ENCODE measurements around the gene CASKIN1.

- TF ChIP-seq, protein P1, sequence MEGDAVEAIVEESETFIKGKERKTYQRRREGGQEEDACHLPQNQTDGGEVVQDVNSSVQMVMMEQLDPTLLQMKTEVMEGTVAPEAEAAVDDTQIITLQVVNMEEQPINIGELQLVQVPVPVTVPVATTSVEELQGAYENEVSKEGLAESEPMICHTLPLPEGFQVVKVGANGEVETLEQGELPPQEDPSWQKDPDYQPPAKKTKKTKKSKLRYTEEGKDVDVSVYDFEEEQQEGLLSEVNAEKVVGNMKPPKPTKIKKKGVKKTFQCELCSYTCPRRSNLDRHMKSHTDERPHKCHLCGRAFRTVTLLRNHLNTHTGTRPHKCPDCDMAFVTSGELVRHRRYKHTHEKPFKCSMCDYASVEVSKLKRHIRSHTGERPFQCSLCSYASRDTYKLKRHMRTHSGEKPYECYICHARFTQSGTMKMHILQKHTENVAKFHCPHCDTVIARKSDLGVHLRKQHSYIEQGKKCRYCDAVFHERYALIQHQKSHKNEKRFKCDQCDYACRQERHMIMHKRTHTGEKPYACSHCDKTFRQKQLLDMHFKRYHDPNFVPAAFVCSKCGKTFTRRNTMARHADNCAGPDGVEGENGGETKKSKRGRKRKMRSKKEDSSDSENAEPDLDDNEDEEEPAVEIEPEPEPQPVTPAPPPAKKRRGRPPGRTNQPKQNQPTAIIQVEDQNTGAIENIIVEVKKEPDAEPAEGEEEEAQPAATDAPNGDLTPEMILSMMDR (IDR thresholded peaks at IDR 0.05) = no peak
- no peak for TF ChIP-seq POLR2A (IDR thresholded peaks at IDR 0.05)
Observed at GRCh38 chr16:2214719-2214968, 18.2 kb upstream of the CASKIN1 start, which contains the start of gene PGP.
